VCaP (cell line): ENCODE measurements around the gene FHOD3.

Experiments
- H3K27ac ChIP-seq: fragments of 450-650 bp; 2 replicates; pipeline ENCODE4 v1.5.1; 2017
- CTCF ChIP-seq: fragments of 450-650 bp; conservative IDR thresholded peaks from 2 replicates; pipeline ENCODE4 v1.5.1; 2017; ENCODE audit warnings: mild to moderate bottlenecking, moderate library complexity

FHOD3 gene

DNA sequence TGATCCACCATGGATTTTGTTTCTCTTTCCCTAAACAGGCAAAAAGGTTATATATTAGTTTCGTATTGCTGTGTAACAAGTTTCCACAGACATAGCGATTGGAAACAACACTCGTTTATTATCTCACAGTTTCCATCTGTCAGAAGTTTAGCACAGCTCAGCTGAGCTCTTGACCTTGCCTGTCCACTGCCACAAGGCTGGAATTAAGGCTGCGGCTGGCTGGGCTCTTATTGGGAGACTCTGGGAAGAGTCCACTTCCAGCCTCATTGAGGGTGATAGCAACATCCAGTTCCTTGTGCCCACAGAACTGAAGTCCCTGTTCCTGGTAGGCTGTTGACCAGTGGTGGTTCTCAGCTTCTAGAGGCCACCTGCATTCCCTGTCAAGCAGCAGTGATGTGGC is 410.9 kb downstream of the FHOD3 start:
- no peak overlapping the region for H3K27ac ChIP-seq
- no peak for TF ChIP-seq CTCF

DNA sequence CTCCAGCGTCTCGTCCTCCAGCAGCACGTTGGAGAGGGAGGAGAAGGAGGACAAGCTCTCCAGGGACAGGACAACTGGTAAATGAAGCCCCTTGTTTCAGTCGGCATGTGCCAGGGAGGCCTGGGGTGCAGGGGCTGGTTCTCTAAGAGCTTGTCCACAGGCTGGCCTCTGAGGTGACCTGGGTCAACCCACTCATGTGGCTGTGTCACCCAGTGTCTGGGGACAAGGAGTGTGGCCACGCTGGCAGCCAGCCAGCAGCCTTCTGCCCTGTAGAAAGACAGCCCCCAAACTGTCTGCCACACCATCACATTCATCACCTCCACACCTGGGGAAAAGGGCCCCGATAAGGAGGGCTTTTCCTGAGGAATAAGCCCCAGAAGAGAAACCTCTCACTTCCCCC is 411.8 kb downstream of the FHOD3 start:
- H3K27ac ChIP-seq = no peak overlapping the region
- no peak for TF ChIP-seq CTCF

DNA sequence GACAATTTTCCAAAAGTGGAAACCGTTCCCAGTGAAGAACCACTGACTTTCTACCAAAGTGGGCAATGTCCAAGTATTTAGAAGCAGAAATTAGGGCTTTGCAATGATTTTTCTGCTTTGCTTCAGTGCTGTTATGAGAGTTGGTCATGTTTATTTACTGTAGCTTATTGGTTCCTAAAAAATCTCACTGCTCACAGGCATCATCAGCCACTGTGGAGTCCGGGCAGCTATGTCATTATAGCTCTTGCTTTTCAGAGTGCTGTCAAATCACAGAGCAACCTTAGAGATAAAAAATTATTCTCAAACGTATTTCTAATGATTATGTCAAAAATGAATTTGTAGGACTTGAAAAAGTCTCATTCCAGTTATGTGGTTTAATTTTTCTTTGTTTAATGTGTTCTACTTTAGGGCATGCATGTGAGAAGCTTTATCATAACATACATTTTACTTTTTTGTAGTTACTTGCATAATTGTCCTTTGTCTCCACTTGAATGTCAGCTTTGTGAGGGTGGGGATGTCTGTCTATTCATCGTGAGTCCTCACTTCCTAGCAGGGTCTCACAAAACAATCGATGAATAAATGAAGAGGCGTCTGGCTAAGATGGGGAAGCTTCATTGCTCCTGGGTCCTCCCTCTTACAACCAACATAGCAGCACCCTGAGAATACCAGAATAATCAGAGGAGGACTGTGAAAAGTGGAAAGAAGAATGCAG is 413.7 kb downstream of the FHOD3 start:
- no peak overlapping the region for H3K27ac ChIP-seq

DNA sequence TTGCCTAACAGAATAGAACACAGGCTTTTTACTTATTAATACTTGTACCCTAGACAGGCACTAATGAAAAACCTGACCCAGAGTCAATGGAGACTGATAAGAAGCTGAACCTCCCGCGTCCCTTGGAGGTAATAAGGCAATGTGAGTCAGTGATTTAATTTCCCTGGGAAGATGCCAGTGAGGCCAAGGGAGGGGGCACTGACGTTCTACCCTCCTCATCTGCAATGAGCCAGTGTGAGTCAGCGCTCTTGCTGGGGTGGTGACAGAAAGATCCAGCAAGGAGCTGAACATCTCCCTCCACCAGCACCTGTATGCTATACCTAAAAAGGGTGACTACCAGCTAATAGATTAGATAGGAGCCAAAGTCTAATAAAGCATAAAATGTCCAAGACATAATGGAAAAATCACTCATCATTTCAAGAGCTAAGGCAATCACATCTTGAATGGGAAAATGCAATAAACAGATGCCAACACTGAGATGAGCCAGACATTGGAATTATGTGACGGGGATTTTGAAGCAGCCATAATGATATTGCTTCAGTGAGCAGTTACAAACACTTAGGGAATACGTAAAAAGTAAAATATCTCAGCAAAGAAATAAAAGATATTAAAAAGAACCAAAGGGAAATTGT is 414.4 kb downstream of the FHOD3 start:
- no peak for TF ChIP-seq CTCF
- H3K27ac ChIP-seq = no peak overlapping the region

More for the DNA sequence above, 413.7 kb downstream of the FHOD3 start:
- TF ChIP-seq CTCF = no peak

GRCh38 chr18:36714476-36714875 is 417.0 kb downstream of the FHOD3 start:
- no peak for TF ChIP-seq CTCF
- no peak overlapping the region for H3K27ac ChIP-seq

GRCh38 chr18:36717422-36718110 is 420.1 kb downstream of the FHOD3 start:
- no peak overlapping the region for H3K27ac ChIP-seq
- TF ChIP-seq CTCF = no peak

DNA sequence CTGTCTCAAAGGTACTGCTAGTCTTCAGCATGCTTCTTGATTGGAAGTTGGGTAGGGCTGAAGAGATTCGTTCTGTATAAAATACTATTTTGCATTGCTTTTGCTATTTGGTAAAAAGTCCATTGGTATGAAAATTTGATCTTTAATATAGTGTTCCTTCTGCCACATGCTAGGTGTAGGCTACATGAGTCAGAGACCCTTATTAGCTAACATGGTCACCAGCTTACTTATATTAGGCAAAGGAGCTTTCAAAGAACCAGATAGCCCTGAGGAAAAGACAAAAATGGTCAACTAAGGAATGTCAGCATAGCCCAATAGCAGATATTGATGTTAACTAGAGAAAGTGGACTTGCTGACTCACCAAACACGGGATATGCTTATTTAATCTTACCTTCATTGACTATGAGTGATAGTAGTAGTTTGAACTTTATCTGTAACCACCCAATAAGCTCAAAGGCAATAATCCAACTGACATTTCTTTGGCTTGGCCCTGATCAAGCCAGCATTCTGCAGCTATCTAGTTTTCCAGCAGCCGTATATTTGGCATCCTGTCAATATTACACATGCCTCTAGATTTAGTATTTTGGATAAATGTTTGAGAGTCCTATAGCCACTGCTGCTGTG is 421.3 kb downstream of the FHOD3 start:
- no peak for TF ChIP-seq CTCF
- H3K27ac ChIP-seq = no peak overlapping the region
